ENCODE measurements around the gene PTCHD1.

The PTCHD1 gene

GRCh38 chrX:23334848-23335599, at the start of gene PTCHD1:
PTCHD1 (plus strand) TSS chrX:23334849; CDS start chrX:23334876, 27 bp downstream.
- no peak for DNase-seq

GRCh38 chrX:23286731-23287130, 47.9 kb upstream of the PTCHD1 start:
- DNase-seq, result no peak

- no peak for DNase-seq
Observed at GRCh38 chrX:23287191-23287725, 47.4 kb upstream of the PTCHD1 start.

GRCh38 chrX:23292354-23292987, 42.2 kb upstream of the PTCHD1 start:
- no peak for DNase-seq

- no peak for DNase-seq
Observed at GRCh38 chrX:23292988-23293651, 41.5 kb upstream of the PTCHD1 start.

GRCh38 chrX:23304881-23305280, 29.8 kb upstream of the PTCHD1 start:
- no peak for DNase-seq

- DNase-seq, result no peak
Observed at GRCh38 chrX:23311731-23312130, 22.9 kb upstream of the PTCHD1 start.

GRCh38 chrX:23312136-23312535, 22.5 kb upstream of the PTCHD1 start:
- no peak for DNase-seq

- DNase-seq, result peak; percentile 2
Observed at GRCh38 chrX:23317799-23318724, 16.6 kb upstream of the PTCHD1 start.

GRCh38 chrX:23327104-23327503, 7.5 kb upstream of the PTCHD1 start:
- no peak for DNase-seq

- no peak for DNase-seq
Observed at GRCh38 chrX:23331701-23332100, 2.9 kb upstream of the PTCHD1 start.

GRCh38 chrX:23332101-23332887, 2.4 kb upstream of the PTCHD1 start:
- no peak for DNase-seq

GRCh38 chrX:23332888-23333821, 1.5 kb upstream of the PTCHD1 start:
- no peak for DNase-seq

GRCh38 chrX:23333842-23334520, 668 bp upstream of the PTCHD1 start:
- DNase-seq, result no peak

GRCh38 chrX:23334521-23334847, 165 bp upstream of the PTCHD1 start:
- DNase-seq, result no peak

- no peak for DNase-seq
Observed at GRCh38 chrX:23338334-23338733, 3.7 kb downstream of the PTCHD1 start.

- DNase-seq, result no peak
Observed at GRCh38 chrX:23341452-23341851, 6.8 kb downstream of the PTCHD1 start.

- DNase-seq, result no peak
Observed at GRCh38 chrX:23344238-23344903, 9.7 kb downstream of the PTCHD1 start.

GRCh38 chrX:23344904-23345271, 10.2 kb downstream of the PTCHD1 start:
- DNase-seq, result no peak

GRCh38 chrX:23356189-23356588, 21.5 kb downstream of the PTCHD1 start:
- no peak for DNase-seq
